ENCODE data around the gene TRIM13.

DNA sequence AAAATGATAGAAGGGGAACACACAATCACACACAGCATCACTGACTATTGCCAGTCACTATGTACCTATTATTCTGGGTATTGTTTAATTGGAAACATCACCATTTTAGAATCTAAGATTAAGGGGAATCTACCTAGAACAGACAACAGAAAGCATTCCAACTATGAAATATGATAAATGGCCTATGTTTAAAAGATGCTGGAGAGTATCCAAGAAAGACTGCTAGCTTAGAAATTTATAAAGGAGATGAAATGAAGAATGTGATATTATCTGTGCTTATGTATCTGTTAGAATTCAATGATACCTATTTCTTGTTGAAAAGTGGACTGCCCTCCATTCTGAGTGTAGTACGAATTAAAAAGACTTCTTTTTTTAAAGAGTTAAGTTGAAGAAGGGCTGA, 68.9 kb downstream of the TRIM13 start:
- TF ChIP-seq, protein P1, sequence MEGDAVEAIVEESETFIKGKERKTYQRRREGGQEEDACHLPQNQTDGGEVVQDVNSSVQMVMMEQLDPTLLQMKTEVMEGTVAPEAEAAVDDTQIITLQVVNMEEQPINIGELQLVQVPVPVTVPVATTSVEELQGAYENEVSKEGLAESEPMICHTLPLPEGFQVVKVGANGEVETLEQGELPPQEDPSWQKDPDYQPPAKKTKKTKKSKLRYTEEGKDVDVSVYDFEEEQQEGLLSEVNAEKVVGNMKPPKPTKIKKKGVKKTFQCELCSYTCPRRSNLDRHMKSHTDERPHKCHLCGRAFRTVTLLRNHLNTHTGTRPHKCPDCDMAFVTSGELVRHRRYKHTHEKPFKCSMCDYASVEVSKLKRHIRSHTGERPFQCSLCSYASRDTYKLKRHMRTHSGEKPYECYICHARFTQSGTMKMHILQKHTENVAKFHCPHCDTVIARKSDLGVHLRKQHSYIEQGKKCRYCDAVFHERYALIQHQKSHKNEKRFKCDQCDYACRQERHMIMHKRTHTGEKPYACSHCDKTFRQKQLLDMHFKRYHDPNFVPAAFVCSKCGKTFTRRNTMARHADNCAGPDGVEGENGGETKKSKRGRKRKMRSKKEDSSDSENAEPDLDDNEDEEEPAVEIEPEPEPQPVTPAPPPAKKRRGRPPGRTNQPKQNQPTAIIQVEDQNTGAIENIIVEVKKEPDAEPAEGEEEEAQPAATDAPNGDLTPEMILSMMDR (conservative IDR thresholded peaks at IDR 0.05): no peak
- no peak for TF ChIP-seq ZFX (IDR thresholded peaks at IDR 0.05)

Measured in C4-2B (cell line).